BJ (cell line): ENCODE results near the gene KIFC1. TPM values are rescaled to one million over a fixed set of nuclear protein-coding genes. Genes with fewer than 3 reads are reported as not detected.
"Not testable (repeated sequence)": the region's sequence is repeated elsewhere in the genome, so short reads cannot be mapped to it uniquely, and the experiment has no call there.

Source experiments
- CTCF ChIA-PET: fragments of 350-600 bp; formaldehyde crosslinking; extraction: SDS; loops from one replicate; lab custom pipeline; 2021; ENCODE audit warnings: antibody characterized with exemption, inconsistent platforms; lab: Yijun Ruan, JAX
- POLR2A ChIA-PET: fragments of 300-600 bp; sonication (Branson Sonifier 250); formaldehyde crosslinking; extraction: SDS; loops from one replicate; lab custom pipeline; 2021; ENCODE audit warnings: antibody characterized with exemption; lab: Charles Lee
- DNase-seq: peaks from one replicate; pipeline ENCODE4 v3.0.0-alpha.2; 2011; ENCODE audit warnings: low read depth
- H3K27me3 ChIP-seq: 2 replicates; pipeline ENCODE4 v1.6.0; 2011; ENCODE audit warnings: low read length; ENCODE audit not compliant: control insufficient read depth, insufficient read depth
- H3K36me3 ChIP-seq: 2 replicates; pipeline ENCODE4 v1.5.1; 2011; ENCODE audit warnings: low read length; ENCODE audit not compliant: control insufficient read depth, insufficient read depth
- H3K4me3 ChIP-seq: 2 replicates; pipeline ENCODE4 v1.5.1; 2011; ENCODE audit warnings: low read depth, mild to moderate bottlenecking, control low read depth, low read length
- CTCF ChIP-seq: IDR thresholded peaks from 2 replicates; pipeline ENCODE4 v1.5.1; 2011; ENCODE audit warnings: low read depth, mild to moderate bottlenecking, control low read depth, inconsistent platforms, low read length, moderate library complexity; ENCODE audit not compliant: insufficient read depth
- polyA plus RNA-seq: library from polyadenylated mRNA; depleted of rRNA; stranded (reverse); fragments of >200 nt; gene quantifications from 2 replicates; pipeline ENCODE4 v1.2.3, GENCODE V29; 2011

KIFC1 gene
- polyA plus RNA-seq, 1 experiment = 32.4 TPM

GRCh38 chr6:33375143-33375671 is 16.4 kb upstream of the KIFC1 start:
- Histone ChIP-seq H3K27me3 (no peaks in the 10 kb centered on the region), H3K36me3 (no peaks in the 10 kb centered on the region), H3K4me3 (no peak overlapping the region)
- ChIA-PET POLR2A (interaction anchor here (0.7 kb wide), 1 partner anchor 21 kb away, joined by 6 read pairs; no protein-coding TSS in a partner anchor), CTCF (interaction anchor here (0.9 to 2.5 kb wide), 6 partner anchors 9 to 51 kb away, joined by 3 to 15 read pairs (median 4); no protein-coding TSS in a partner anchor)
- peak; percentile 40 for DNase-seq
- TF ChIP-seq CTCF = no peak

- DNase-seq = no peak
- Histone ChIP-seq H3K27me3 (peaks cover 1% of the 10 kb centered on the region; the same call in 1 of the 2 replicates), H3K4me3 (no peak overlapping the region), H3K36me3 (no peaks in the 10 kb centered on the region)
- ChIA-PET POLR2A (no interaction called here), CTCF (no interaction called here)
- TF ChIP-seq CTCF = no peak
These were observed 14.5 kb upstream of the KIFC1 start for GRCh38 chr6:33377171-33377570.

- H3K4me3 ChIP-seq, H3K36me3 ChIP-seq, CTCF ChIA-PET, DNase-seq, H3K27me3 ChIP-seq, POLR2A ChIA-PET: not testable (repeated sequence)
These were observed 12.4 kb upstream of the KIFC1 start for GRCh38 chr6:33379184-33379583.

- ChIA-PET CTCF (interaction anchor here (0.6 kb wide), 1 partner anchor 36 kb away, joined by 4 read pairs; no protein-coding TSS in a partner anchor), POLR2A (no interaction called here)
- DNase-seq = no peak
- H3K4me3 ChIP-seq = no peak overlapping the region
- no peaks in the 10 kb centered on the region for H3K36me3 ChIP-seq
- no peak for TF ChIP-seq CTCF
- H3K27me3 ChIP-seq = peaks cover 1% of the 10 kb centered on the region; the same call in 1 of the 2 replicates
These were observed 11.2 kb upstream of the KIFC1 start for GRCh38 chr6:33380272-33380981.

GRCh38 chr6:33383427-33384185 is 8.0 kb upstream of the KIFC1 start:
- no peaks in the 10 kb centered on the region for H3K36me3 ChIP-seq
- DNase-seq = no peak
- TF ChIP-seq CTCF = no peak
- peaks cover 1% of the 10 kb centered on the region; the same call in 1 of the 2 replicates for H3K27me3 ChIP-seq
- H3K4me3 ChIP-seq = no peak overlapping the region
- CTCF ChIA-PET = interaction anchor here (0.6 to 1.8 kb wide), 18 partner anchors 8 to 317 kb away, joined by 3 to 15 read pairs (median 3); partner anchors contain the start of gene ZBTB9
- POLR2A ChIA-PET = no interaction called here
